ENCODE measurements around the gene RASL12. TPM values are rescaled to one million over a fixed set of nuclear protein-coding genes. Genes with fewer than 3 reads are reported as not detected.

Gene RASL12
- polyA plus RNA-seq, 2 donors = 2.6 to 10.9 TPM

- H3K4me1 ChIP-seq (ENCODE audit: control insufficient read depth in 2 of 2, insufficient read depth in 2 of 2, low read length in 1 of 2) = peaks cover 0 to 7% of the 10 kb centered on the region in 2 donors
- H3K9me3 ChIP-seq (ENCODE audit: control insufficient read depth in 2 of 2, insufficient read depth in 1 of 2, low read depth in 1 of 2, low read length in 1 of 2) = peaks cover 0 to 3% of the 10 kb centered on the region in 2 donors
- no peaks in the 10 kb centered on the region for H3K27me3 ChIP-seq (ENCODE audit: control insufficient read depth in 1 of 2, insufficient read depth in 2 of 2, low read length in 2 of 2)
- H3K4me3 ChIP-seq (ENCODE audit: low read depth in 1 of 2, low read length in 2 of 2) = no peak overlapping the region
- peak overlapping the region in 1 of 2 donors; percentile 61 for H3K27ac ChIP-seq (ENCODE audit: low read depth in 2 of 2, low read length in 1 of 2)
- H3K36me3 ChIP-seq (ENCODE audit: control insufficient read depth in 2 of 2, insufficient read depth in 2 of 2, low read length in 1 of 2) = peaks cover 0 to 3% of the 10 kb centered on the region in 2 donors
- WGBS, 2 donors = 80 to 86% methylated on average over 16 of the region's 16 CpGs
These were observed 9.1 kb downstream of the RASL12 start for GRCh38 chr15:65058394-65059368.

GRCh38 chr15:65057549-65057940 lies 10.2 kb downstream of the RASL12 start:
- peak overlapping the region in 1 of 2 donors; percentile 13 for H3K27ac ChIP-seq (ENCODE audit: low read depth in 2 of 2, low read length in 1 of 2)
- H3K27me3 ChIP-seq (ENCODE audit: control insufficient read depth in 1 of 2, insufficient read depth in 2 of 2, low read length in 2 of 2) = no peaks in the 10 kb centered on the region
- H3K4me3 ChIP-seq (ENCODE audit: low read depth in 1 of 2, low read length in 2 of 2) = no peak overlapping the region
- peaks cover 0 to 3% of the 10 kb centered on the region in 2 donors for H3K9me3 ChIP-seq (ENCODE audit: control insufficient read depth in 2 of 2, insufficient read depth in 1 of 2, low read depth in 1 of 2, low read length in 1 of 2)
- H3K4me1 ChIP-seq (ENCODE audit: control insufficient read depth in 2 of 2, insufficient read depth in 2 of 2, low read length in 1 of 2) = peaks cover 0 to 7% of the 10 kb centered on the region in 2 donors
- H3K36me3 ChIP-seq (ENCODE audit: control insufficient read depth in 2 of 2, insufficient read depth in 2 of 2, low read length in 1 of 2) = peaks cover 0 to 3% of the 10 kb centered on the region in 2 donors
- 84 to 90% methylated on average over 8 of the region's 8 CpGs for WGBS, 2 donors

- peaks cover 0 to 7% of the 10 kb centered on the region in 2 donors for H3K4me1 ChIP-seq (ENCODE audit: control insufficient read depth in 2 of 2, insufficient read depth in 2 of 2, low read length in 1 of 2)
- WGBS, 2 donors = 67 to 75% methylated on average over 8 of the region's 8 CpGs
- no peaks in the 10 kb centered on the region for H3K27me3 ChIP-seq (ENCODE audit: control insufficient read depth in 1 of 2, insufficient read depth in 2 of 2, low read length in 2 of 2)
These were observed 10.8 kb downstream of the RASL12 start for GRCh38 chr15:65056868-65057548.

GRCh38 chr15:65056106-65056505 lies 11.7 kb downstream of the RASL12 start:
- H3K4me1 ChIP-seq (ENCODE audit: control insufficient read depth in 2 of 2, insufficient read depth in 2 of 2, low read length in 1 of 2) = peaks cover 0 to 7% of the 10 kb centered on the region in 2 donors
- H3K9me3 ChIP-seq (ENCODE audit: control insufficient read depth in 2 of 2, insufficient read depth in 1 of 2, low read depth in 1 of 2, low read length in 1 of 2) = peaks cover 0 to 3% of the 10 kb centered on the region in 2 donors
- H3K27ac ChIP-seq (ENCODE audit: low read depth in 2 of 2, low read length in 1 of 2) = peak overlapping the region; percentile 2 to 68
- H3K4me3 ChIP-seq (ENCODE audit: low read depth in 1 of 2, low read length in 2 of 2) = no peak overlapping the region
- 81 to 84% methylated on average over 9 of the region's 9 CpGs for WGBS, 2 donors
- H3K36me3 ChIP-seq (ENCODE audit: control insufficient read depth in 2 of 2, insufficient read depth in 2 of 2, low read length in 1 of 2) = peaks cover 0 to 3% of the 10 kb centered on the region in 2 donors
- no peaks in the 10 kb centered on the region for H3K27me3 ChIP-seq (ENCODE audit: control insufficient read depth in 1 of 2, insufficient read depth in 2 of 2, low read length in 2 of 2)

More at GRCh38 chr15:65056868-65057548, 10.8 kb downstream of the RASL12 start:
- Histone ChIP-seq H3K36me3 (ENCODE audit: control insufficient read depth in 2 of 2, insufficient read depth in 2 of 2, low read length in 1 of 2) (peaks cover 0 to 3% of the 10 kb centered on the region in 2 donors), H3K9me3 (ENCODE audit: control insufficient read depth in 2 of 2, insufficient read depth in 1 of 2, low read depth in 1 of 2, low read length in 1 of 2) (peaks cover 0 to 3% of the 10 kb centered on the region in 2 donors), H3K4me3 (ENCODE audit: low read depth in 1 of 2, low read length in 2 of 2) (no peak overlapping the region), H3K27ac (ENCODE audit: low read depth in 2 of 2, low read length in 1 of 2) (no peak overlapping the region)

GRCh38 chr15:65055201-65055870 lies 12.5 kb downstream of the RASL12 start:
- Histone ChIP-seq H3K4me3 (ENCODE audit: low read depth in 1 of 2, low read length in 2 of 2) (no peak overlapping the region), H3K27me3 (ENCODE audit: control insufficient read depth in 1 of 2, insufficient read depth in 2 of 2, low read length in 2 of 2) (no peaks in the 10 kb centered on the region), H3K36me3 (ENCODE audit: control insufficient read depth in 2 of 2, insufficient read depth in 2 of 2, low read length in 1 of 2) (peaks cover 0 to 3% of the 10 kb centered on the region in 2 donors), H3K4me1 (ENCODE audit: control insufficient read depth in 2 of 2, insufficient read depth in 2 of 2, low read length in 1 of 2) (peaks cover 0 to 7% of the 10 kb centered on the region in 2 donors), H3K9me3 (ENCODE audit: control insufficient read depth in 2 of 2, insufficient read depth in 1 of 2, low read depth in 1 of 2, low read length in 1 of 2) (peaks cover 0 to 3% of the 10 kb centered on the region in 2 donors), H3K27ac (ENCODE audit: low read depth in 2 of 2, low read length in 1 of 2) (peak overlapping the region; percentile 33 to 68)
- WGBS, 2 donors = 41% methylated on average over 6 of the region's 6 CpGs

- Histone ChIP-seq H3K4me1 (ENCODE audit: control insufficient read depth in 2 of 2, insufficient read depth in 2 of 2, low read length in 1 of 2) (peaks cover 3 to 12% of the 10 kb centered on the region in 2 donors), H3K27me3 (ENCODE audit: control insufficient read depth in 1 of 2, insufficient read depth in 2 of 2, low read length in 2 of 2) (no peaks in the 10 kb centered on the region), H3K36me3 (ENCODE audit: control insufficient read depth in 2 of 2, insufficient read depth in 2 of 2, low read length in 1 of 2) (peaks cover 0 to 3% of the 10 kb centered on the region in 2 donors), H3K9me3 (ENCODE audit: control insufficient read depth in 2 of 2, insufficient read depth in 1 of 2, low read depth in 1 of 2, low read length in 1 of 2) (peaks cover 0 to 3% of the 10 kb centered on the region in 2 donors), H3K27ac (ENCODE audit: low read depth in 2 of 2, low read length in 1 of 2) (peak overlapping the region; percentile 16 to 33), H3K4me3 (ENCODE audit: low read depth in 1 of 2, low read length in 2 of 2) (no peak overlapping the region)
- 69 to 70% methylated on average over 26 of the region's 26 CpGs for WGBS, 2 donors
These were observed 13.2 kb downstream of the RASL12 start for GRCh38 chr15:65054333-65055200.

GRCh38 chr15:65052956-65053355 lies 14.8 kb downstream of the RASL12 start:
- Histone ChIP-seq H3K27me3 (ENCODE audit: control insufficient read depth in 1 of 2, insufficient read depth in 2 of 2, low read length in 2 of 2) (no peaks in the 10 kb centered on the region), H3K4me1 (ENCODE audit: control insufficient read depth in 2 of 2, insufficient read depth in 2 of 2, low read length in 1 of 2) (peaks cover 3 to 15% of the 10 kb centered on the region in 2 donors)
- 84 to 85% methylated on average over 2 of the region's 2 CpGs for WGBS, 2 donors

GRCh38 chr15:65051266-65051665 lies 16.5 kb downstream of the RASL12 start:
- H3K27me3 ChIP-seq (ENCODE audit: control insufficient read depth in 1 of 2, insufficient read depth in 2 of 2, low read length in 2 of 2) = no peaks in the 10 kb centered on the region
- H3K4me1 ChIP-seq (ENCODE audit: control insufficient read depth in 2 of 2, insufficient read depth in 2 of 2, low read length in 1 of 2) = peaks cover 3 to 15% of the 10 kb centered on the region in 2 donors
- 86 to 87% methylated on average over 2 of the region's 2 CpGs for WGBS, 2 donors
- no peak overlapping the region for H3K4me3 ChIP-seq (ENCODE audit: low read depth in 1 of 2, low read length in 2 of 2)
- no peaks in the 10 kb centered on the region for H3K36me3 ChIP-seq (ENCODE audit: control insufficient read depth in 2 of 2, insufficient read depth in 2 of 2, low read length in 1 of 2)
- no peak overlapping the region for H3K27ac ChIP-seq (ENCODE audit: low read depth in 2 of 2, low read length in 1 of 2)
- H3K9me3 ChIP-seq (ENCODE audit: control insufficient read depth in 2 of 2, insufficient read depth in 1 of 2, low read depth in 1 of 2, low read length in 1 of 2) = peaks cover 0 to 3% of the 10 kb centered on the region in 2 donors

More at GRCh38 chr15:65052956-65053355, 14.8 kb downstream of the RASL12 start:
- no peak overlapping the region for H3K27ac ChIP-seq (ENCODE audit: low read depth in 2 of 2, low read length in 1 of 2)
- H3K36me3 ChIP-seq (ENCODE audit: control insufficient read depth in 2 of 2, insufficient read depth in 2 of 2, low read length in 1 of 2) = no peaks in the 10 kb centered on the region
- no peak overlapping the region for H3K4me3 ChIP-seq (ENCODE audit: low read depth in 1 of 2, low read length in 2 of 2)
- peaks cover 0 to 3% of the 10 kb centered on the region in 2 donors for H3K9me3 ChIP-seq (ENCODE audit: control insufficient read depth in 2 of 2, insufficient read depth in 1 of 2, low read depth in 1 of 2, low read length in 1 of 2)
